GM19238 (cell line): ENCODE data around the gene EEF2K.
A peak's percentile ranks its signal among the peaks of the same experiment; 100 is the strongest.
"Not testable (repeated sequence)": the region's sequence is repeated elsewhere in the genome, so short reads cannot be mapped to it uniquely, and the experiment has no call there.

Experiments used
- DNase-seq: peaks from one replicate; pipeline ENCODE4 v3.0.0; 2011; ENCODE audit warnings: low spot score; ENCODE audit not compliant: insufficient read length

The EEF2K gene

DNA sequence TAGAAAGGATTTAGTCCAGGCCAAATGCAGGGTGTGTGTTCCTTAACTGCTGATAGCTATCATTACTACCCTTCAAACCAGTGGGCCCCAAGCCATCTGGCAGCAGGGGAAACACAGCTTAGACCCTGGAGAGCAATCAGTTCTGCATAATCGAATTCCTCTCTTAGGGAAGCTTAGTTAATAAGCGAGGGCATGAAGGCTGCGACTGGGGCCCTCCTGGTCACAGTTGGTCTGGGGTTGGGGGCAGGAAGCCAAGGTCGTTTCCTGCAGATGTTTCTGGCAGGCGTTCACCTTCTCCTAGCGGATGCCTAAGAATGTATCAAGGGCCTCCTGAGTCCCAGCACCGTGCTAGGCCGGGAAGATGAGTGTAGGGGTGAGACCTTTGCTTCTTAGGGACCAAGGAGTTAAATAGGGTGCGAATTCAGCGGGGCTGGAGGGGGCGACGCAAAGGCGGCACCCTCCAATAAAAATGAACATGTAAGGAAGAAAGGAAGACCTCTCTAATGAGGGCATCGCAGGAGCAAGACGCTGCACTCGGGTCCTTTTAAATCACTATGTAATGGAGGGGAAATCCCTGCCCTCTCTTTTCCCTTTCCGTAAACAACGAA is 16.5 kb upstream of the EEF2K start:
- DNase-seq: no peak

DNA sequence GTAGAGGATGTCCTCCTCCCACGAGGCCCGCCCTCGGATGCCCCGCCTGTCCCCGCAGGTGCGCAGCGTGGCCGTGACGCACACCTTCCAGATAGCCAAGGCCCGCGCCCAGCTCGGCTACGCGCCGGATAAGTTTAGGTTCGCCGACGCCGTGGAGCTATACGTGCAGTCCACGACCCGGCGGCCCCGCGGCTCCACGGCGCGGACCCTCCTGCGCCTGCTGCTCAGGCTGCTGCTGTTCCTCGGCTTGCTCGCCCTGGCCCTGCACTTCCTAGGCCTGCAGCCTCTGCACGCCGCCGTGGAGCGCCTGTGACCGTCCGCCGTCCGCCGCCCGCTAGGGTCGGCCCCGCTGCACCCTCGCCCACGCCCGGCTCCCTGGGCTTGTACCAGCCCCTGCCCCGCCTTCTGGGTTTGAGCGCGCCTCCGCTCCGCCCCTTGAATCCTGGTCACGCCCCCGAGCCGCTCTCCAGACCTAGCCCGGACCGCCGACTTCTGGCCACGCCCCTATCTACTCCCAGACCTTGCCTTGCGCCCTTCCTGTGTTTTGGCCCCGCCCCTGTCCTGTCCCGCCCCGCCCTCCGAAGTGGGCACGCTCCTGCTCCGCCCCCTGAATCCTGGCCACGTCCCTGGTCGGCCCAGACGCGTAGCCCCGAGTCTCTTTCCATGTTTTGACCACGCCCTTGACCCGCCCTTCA is 15.8 kb upstream of the EEF2K start:
- peak; percentile 69 for DNase-seq

DNA sequence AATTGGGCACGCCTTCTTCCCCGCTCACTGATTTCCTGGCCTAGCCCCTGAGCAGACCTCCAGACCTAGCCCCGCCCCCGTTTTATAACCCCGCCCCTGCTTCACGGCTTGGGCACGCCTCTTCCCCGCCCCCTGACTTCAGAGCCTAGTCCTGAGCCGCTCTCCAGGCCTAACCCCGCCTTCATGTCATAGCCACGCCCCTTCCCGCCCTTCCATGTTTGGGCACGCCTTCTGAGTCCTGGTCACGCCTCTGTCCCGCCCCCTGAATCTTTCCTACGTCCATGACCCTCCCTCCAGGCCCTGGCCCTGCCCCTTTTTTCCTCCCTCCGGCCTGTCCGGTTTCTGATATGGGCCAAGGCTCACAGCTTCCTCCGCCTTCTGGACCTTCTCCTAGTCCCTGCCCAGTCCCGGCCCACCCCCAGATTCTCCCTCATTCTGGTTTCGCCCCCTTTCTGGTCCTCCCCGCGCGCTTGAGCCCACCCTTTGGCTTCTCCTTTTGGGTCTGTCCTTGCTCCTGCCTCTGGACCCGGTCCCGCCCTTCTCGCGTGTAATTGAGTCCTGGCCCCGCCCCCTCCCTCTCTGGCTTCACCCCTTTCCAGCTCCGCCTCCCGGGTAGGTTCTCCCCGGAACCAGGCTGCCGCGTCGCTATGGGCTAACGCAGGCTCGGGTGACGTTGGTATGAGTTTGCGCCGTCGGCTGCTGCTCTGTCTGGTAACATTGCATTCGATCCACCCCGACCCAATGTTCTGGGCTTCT is 15.1 kb upstream of the EEF2K start:
- peak; percentile 70 for DNase-seq

DNA sequence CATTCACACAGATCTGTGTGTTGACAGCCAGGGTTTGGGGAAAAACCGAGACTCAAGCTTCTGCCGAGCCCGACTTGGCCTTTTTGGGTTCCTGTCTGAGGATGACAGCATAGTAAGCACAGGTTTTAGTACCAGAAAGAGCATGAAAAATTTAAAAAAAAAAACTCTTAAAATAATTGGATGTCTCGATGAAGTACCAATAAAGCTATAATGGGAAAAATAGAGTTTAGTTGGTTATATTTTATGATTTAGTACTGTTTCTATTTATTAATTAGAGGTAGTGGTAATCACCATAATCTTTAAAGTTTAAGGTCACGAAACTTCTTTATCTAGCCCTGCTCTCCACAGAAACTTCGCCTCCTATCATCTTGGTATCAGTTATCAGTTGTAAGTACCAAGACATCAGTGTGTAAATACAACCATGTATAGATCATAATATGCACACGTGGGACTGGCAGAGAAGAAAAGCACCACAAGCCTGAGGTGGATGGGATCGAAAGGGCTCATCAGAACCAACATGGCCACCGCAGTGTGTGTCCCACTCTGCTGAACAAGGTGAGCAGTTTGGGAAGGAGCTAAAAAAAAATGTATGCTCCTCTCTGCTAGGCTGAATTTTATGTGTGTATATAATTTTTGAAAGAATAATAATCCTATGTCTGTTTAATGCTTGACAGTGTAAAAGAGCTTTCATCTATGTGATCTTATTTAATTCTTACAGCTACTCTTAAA is 14.4 kb upstream of the EEF2K start:
- no peak for DNase-seq

DNA sequence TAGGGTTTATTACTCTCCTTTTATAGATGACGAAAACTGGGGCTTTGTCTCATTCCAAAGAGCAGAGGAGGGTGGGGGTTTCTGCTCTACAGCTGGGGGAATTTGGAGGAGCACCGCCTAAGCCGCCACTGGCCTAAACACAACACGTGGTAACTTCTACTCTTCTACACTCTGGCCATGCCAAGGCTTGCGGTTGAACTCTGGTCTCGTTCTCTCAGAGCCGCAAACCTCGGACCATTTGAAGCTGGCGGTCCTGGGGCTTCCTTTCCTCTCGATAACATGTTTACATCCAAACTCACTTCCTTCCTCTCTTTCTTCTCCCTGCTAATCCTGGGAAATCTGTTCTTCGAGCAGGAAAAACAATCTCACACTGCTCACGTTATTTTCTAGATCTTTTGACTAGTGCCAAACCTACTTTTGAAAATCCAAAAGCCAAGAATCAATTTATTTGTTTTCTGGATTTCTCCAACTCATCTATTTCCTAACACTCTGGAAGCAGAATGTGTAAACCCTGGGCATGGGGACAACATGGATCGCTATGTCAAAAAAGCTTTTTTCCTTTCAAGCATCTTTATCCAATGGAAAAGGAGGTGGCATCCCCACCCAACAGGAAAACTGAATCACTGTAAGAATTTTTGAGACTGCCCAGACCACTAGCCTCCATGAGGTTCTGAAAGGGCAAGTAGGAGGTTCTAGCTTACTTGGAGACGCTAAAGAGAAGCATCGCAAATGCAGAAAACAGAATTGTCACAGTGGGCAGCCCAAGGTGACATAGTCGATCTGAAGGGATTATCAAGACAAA is 13.6 kb upstream of the EEF2K start:
- no peak for DNase-seq

DNA sequence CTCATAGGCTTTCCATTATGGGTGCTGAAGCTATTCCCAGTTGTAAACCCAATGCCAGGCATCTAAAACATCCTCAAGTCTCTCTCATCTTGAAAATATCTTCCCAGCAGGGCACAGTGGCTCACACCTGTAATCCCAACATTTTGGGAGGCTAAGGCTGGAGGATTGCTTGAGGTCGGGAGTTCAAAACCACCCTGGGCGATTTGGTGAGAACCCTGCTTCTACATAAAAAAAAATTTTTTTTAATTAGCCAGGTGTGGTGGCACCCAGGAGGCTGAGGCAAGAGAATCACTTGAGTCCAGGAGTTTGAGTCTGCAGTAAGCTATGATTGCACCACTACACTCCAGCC is 13.0 kb upstream of the EEF2K start:
- DNase-seq: no peak

DNA sequence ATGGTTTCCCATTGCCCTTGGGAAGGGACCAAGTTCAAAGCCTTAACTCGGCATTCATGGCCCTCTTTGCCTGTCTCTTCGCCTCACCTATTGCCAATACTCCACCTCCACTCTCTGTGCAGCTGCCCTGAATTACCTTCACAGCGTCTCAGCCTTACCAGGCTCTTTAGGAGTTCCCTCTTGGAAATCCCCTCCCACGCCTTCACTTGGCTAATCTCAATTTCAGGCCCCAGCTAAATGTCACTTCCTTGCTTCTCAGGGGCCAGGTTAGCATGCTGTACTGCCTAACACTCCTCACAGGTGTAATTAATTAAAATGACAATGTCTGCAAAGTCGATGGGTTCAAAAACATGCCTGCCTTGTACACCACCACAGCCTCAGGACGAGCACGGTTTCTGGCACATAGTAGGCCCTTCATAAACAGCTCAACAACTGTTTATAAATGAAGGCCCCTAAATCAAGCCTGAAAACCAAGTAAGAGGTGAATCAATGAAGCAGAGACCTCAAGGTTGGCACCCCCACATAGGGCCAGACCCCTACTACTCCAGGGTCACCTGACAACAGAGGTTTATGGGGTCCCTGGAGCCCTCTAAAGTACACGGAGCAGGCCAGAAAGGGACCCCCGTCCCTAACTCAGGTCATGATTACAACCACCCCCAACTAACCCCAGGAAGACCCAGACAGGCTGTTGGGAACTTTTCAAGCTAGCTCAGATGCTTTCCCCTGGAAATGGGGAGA is 11.2 kb upstream of the EEF2K start:
- no peak for DNase-seq

DNA sequence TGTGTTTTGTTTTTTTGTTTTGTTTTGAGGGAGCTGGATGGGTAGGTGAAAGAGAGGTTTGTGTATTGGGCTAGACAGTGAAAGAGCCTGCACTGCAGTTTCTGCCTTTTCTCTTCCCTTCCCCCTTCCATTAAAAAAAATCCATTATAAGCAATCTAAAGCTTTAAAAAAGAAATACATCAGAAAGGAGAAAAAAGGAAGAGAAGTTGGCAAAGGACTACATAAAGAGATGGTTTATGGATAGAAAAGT is 10.7 kb upstream of the EEF2K start:
- DNase-seq: no peak

DNA sequence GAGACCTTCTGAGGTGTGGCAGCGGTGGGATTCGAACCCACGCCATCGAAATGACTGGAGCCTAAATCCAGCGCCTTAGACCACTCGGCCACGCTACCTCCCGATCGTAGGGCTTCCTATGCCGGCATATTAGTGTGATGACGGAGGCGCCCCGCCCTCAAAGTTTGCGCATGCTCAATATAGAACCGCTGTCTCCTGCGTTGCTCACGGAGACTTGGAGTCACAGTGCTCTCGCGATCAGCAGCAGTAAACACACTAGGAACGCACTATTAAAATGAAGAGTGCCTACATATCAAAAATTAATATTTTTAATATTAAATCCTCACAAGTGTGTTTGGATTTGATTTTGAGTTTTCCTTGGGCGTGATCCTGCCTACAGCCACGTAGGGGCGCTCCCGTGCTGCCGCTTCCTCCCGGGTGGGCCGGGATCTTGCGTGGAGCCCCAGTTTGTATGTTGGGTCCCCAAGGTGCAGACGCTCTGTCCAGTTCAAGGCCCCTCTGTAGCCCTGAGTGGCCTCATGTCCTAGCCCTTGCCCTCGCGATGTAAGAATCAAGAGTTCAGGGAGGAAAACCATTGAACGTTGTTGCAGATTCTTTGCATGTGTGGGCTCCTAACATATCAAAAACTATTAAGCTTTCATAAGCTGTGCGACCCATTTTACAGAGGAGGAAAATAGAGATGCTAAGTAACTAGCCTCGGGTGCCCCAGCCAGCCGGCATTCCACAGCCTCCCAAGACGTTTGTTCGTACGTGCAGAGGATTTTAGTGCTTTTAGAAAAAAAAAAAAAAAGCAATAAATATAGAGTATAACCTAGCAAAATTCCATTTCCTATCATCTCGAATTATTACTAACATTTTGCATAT is 10.2 kb upstream of the EEF2K start:
- DNase-seq: no peak

DNA sequence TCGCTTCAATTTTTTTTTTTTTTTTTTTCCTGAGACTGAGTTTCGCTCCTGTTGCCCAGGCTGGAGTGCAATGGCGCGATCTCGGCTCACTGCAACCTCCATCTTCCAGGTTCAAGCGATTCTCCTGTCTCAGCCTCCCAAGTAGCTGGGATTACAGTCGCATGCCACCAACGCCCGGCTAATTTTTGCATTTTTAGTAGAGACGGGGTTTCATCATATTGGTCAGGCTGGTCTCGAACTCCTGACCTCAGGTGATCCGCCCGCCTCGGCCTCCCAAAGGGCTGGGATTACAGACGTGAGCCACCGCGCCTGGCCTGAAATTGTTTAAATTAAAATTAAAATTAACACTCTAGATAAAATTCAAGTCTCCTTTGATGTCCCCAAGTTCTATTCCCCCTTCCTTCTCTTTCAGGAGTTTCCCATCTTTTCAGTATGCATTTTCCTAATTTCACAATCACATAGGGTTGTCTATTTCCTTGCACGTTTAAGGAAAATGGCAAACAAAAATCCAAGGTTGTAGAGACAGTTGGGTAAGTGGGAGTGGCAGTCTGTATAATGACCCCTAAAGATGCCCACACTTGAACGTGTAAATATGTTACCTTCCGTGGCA is 9.4 kb upstream of the EEF2K start:
- DNase-seq: not testable (repeated sequence)

DNA sequence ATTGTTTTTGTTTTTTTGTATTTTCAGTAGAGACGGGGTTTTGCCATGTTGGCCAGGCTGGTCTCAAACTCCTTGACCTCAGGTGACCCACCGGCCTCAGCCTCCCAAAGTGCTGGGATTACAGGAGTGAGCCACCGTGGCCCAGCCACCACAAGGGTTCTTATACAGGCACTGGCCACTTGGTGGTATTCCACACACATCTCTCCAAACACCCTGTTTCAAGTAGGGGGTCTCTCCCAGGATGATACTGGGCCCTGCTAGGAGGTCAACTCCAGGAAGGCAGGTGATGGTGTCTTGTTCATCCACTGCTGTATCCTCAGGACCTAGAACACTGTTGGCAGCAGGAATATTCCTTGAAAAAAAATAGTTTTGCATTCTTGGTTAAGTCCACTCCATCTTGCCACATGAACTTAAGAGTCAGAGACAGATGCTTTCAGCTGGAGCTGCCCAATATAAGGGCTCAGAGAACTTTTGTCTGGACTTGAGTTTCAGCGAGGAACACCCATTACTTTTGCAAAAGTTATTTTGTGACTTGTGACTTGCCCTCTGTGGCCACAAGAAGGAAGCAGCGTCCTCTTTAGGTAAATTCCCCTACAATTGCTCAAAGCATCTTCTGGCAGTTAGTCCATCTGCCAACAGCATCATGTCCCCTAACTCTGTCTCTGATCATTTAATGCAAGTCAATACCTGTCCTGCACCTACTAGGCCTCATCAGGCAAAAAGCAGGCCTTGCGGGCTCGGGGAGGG is 7.4 kb upstream of the EEF2K start:
- DNase-seq: no peak

DNA sequence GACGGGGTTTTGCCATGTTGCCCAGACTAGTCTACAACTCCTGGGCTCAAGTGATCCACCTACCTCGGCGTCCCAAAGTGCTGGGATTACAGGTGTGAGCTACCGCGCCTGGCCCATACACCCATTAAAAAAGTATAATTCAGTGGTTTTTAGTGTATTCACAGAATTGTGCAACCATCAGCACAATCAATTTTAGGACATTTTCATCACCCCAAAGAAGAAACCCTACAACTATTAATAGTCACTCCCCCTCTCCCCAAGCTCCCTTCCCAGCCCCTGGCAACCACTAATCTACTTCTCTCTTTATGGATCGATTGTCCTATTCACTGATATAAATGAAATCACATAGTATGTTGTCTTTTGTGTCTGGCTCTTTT is 3.8 kb upstream of the EEF2K start:
- no peak for DNase-seq

DNA sequence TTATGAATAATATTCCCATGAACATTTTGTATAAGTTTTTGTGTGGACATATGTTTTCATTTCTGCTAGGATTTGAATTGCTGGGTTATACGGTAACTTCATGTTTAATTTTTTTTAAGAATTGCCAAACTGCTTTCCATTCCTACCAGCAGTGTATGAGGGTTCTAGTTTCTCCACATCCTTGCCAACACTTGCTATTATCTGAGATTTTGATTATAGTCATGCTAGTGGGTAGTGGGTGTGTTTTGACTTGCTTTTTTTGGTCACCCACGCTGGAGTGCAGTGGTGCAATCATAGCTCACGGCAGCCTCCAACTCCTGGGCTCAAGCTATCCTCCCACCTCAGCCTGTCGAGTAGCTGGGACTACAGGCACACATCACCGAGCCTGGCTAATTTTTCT is 3.0 kb upstream of the EEF2K start:
- DNase-seq: no peak

DNA sequence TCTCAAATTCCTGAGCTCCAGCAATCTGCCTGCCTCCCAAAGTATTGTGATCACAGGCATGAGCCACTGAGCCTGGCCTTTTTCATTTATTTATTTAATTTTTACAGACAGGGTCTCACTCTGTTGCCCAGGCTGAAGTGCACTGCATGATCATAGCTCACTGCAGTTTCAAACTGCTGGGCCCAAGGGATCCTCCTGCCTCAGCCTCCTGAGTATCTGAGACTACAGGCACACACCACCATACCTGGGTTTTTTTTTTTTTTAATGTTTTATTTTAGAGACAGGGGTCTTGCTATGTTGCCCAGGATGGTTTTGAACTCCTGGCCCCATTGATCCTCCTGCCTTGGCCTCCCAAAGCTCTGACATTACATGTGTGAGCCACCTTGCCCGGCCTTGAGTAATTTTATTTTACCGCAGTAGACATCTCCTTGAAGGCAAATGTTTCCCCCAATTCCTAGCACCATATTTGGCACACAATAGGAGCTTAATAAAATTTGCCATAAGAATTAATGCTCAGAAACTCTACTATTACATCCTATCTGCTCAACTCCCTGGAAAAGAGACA is 1.9 kb upstream of the EEF2K start:
- DNase-seq: no peak

DNA sequence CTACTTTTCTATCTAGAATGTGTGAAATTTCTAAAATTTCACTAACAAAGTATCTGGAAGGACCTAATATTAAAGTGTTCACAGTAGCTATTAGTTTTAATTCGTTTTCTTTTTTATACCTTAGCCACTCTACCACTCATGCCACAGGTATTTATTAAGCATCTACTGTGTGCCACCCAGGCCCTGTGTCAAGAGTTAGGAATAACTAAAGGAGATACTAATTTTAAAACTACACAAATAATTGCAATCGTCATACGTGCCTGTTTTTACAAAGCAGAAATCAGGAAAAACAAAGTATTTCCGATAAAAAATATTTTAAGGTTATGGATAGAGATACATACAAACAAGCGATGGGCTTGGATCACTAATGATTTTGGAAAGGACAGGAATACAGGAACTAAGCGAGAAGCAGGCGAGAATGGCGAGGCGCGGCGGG is 483 bp upstream of the EEF2K start:
- DNase-seq: no peak

DNA sequence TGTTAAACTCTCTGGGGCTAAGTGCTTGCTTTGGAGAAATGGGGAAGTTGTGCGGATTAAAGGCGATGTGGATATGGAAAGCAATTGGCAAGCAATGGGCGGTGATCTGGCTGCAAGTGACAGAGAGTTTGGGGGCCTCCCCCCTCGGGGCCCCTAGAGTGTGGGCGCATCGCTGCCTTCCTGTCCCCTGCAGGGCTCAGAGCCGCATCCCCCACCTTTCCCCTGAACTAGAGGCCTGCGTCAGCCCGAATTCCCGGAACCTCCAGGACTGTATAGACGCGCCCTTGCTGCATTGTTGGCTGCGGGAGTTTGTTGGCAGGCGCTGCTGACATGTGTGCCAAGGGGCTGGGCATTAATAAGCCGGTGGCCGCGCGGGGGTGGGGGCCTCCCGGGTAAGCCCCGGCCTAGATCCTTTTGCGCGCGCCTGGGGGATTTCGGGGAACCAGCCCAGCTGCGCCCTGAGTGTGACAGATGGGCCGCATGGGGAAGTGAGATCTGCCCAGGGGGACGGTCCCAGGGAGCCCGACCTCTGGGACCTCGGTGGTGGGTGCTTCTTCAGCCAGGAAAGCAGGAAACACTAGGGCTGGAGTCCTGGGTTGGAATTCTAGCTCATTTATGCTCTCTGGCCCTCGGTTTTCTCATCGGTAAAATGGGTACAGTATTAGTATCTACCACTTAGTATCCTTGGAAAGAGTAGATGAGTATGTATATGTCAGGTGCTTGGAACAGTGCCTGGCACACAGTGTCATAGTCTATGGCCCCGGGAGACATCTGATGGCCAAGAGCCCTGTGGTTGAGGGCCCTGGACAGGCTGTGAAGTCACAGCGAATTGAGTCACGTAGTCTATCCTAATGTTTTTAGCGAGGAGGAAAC is 1.0 kb downstream of the EEF2K start:
- peak; percentile 56 for DNase-seq

DNA sequence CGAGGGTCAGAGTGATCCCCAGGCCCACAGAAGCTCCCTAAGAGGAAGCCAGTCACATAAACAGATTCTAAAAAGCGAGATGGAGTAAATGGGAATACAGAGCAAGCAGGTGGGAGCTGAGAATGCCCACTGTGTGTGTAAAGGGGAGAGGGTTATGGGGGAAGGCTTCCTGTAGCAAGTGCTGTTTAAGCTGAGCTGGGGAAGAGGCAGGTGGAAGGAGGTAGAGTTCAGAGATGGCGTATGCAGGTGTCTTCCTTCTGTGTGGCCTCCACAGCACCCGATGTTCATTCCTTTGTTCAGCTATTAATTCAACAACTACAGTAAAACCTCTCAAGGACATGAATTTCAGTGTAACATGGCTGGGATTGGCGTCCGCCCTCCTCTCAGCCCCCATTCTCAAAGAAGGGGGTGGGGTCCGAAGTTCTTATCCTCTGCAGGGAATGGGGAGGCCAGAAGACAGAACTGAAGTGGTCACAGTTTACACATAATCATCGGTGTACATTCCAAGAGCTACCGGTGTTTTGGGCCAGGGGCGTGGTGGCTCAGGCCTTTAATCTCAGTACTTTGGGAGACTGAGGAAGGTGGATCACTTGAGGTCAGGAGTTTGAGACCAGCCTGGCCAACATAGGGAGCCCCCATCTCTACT is 1.8 kb downstream of the EEF2K start:
- DNase-seq: no peak
